SHP77 (cell line): Measurements from ENCODE around the gene PRRX2.
"Not testable (repeated sequence)": the region's sequence is repeated elsewhere in the genome, so short reads cannot be mapped to it uniquely, and the experiment has no call there.

Experiments used
- DNase-seq, 2 experiments: peaks; one replicate each; lab custom pipeline; 2025; lab: John Stamatoyannopoulos, UW

Gene PRRX2

DNA sequence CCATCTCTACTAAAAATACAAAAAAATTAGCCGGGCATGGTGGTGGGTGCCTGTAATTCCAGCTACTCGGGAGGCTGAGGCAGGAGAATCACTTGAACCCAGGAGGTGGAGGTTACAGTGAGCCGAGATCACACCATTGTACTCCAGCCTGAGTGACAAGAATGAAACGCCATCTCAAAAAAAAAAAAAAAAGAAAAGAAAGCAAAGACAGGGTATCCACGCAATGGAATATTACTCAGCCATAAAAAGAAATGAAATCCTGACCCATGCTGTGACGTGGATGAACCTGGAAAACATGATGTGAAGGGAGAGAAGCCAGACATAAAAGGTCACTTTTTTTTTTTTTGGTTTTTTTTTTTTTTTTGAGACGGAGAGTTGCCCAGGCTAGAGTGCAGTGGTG lies 95.3 kb downstream of the PRRX2 start:
- DNase-seq, result not testable (repeated sequence)

- no peak for DNase-seq
Measured at GRCh38 chr9:129761293-129761900, 96.0 kb downstream of the PRRX2 start.

GRCh38 chr9:129761901-129762369 lies 96.5 kb downstream of the PRRX2 start:
- no peak for DNase-seq

DNA sequence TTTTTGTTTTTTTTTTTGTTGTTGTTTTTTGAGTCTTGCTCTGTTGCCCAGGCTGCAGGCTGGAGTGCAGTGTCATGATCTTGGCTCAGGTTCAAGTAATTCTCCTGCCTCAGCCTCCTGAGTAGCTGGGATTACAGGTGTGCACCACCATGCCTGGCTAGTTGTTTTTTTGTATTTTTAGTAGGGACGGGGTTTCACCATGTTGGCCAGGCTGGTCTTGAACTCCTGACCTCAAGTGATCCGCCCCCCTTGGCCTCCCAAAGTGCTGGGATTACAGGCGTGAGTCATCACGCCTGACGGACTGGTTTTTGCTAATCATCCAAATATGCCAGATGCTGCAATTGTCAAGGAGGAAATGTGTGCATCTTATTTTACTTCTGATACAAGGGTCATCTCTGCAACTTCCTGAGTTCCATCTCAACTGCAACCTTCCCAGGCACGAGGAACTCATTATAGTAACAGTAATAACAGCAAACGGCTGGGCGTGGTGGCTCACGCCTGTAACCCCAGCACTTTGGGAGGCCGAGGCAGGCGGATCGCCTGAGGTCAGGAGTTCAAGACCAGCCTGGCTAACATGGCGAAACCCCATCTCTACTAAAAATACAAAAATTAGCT lies 97.0 kb downstream of the PRRX2 start:
- not testable (repeated sequence) for DNase-seq

DNA sequence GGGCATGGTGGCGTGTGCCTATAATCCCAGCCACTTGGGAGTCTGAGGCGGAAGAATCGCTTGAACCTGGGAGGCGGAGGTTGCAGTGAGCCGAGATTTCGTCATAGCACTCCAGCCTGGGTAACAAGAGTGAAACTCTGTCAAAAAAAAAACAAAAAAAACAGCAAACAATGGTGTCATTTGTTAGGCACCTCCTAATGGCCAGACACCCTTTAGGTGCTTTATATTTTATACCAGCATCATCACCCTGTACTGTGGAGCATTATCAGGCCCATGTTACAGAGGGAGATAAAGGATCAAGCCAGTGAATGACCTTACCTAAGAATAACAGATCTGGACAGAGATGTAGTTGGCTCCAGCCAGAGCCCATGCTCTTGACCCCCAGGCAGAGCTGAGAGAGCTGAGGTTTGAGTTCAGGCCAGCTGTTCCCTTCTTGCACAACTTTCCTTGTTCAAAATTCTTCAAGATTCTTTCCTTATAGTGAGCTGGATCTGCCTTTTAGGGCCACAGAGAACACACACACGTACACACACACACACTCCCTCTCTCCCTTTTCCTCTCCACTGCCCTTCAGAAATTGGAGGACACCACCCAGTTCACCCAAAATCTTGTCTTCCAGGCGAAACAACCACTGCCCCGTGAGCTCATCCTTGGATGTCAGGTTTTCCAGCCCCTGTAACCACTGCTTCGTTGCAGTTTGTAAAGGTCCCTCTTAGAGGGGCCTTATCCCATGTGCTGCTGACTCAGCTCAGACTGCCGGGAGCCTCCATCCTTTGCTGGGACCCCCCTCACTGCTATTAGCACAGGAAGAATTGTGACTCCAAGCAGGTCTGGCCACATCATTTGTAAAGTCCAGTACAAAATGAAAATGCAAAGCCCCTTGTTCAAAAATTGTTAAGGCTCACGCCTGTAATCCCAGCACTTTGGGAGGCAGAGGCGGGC lies 97.8 kb downstream of the PRRX2 start:
- DNase-seq, result no peak

DNA sequence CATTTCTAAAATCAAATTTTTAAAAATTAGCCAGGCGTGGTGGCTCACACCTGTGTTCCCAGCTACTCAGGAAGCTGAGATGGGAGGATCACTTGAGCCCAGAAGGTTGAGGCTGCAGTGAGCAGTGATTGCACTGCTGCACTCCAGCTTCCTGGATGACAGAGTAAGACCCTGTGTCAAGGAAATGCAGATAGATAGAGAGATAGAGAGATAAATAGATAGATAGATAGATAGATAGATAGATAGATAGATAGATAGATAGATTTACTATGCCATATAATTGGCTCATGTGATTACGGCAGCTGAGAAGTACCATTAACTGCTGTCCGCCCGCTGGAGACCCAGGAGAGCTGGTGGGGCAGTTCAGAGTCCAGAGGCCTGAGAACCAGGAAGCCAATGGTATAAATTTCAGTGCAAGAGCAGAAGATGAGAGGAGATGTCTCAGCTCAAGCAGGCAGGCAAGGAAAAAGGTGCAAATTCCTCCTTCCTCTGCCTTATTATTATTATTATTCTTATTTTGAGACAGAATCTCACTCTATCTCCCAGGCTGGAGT lies 100.4 kb downstream of the PRRX2 start:
- no peak for DNase-seq

DNA sequence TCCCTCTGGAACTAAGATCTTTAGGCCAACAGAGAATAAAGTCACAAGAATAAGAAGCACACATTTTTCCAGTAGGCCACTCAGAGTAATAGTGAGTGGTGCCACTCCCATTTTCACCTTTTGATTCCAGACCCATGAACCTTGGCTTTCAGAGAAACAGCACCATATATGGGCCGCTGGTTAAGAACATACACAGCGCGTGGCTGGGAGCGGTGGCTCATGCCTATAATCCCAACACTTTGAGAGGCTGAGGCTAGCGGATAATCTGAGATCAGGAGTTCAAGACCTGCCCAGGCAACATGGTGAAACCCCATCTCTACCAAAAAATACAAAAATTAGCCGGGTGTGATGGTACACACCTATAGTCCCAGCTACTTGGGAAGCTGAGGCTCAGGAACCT lies 103.0 kb downstream of the PRRX2 start:
- DNase-seq, result no peak

DNA sequence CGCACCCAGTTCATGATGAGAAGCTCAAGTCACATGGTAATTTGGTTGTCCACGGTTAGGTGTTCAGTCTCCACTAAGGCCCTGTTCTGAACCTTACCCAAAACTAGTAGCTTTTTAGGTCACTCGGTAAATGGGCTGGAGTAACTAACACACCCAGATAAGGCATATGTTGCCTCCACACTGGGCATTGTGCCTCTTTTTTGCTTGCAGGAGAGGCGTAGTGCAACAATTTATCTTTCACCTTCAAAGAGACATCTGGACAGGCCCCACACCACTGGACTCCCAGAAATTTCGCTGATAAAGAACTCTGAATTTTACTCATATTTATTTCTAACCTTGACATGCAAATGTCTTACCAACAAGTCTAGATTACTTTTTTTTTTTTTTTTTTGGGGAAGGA lies 104.2 kb downstream of the PRRX2 start:
- DNase-seq, result no peak

DNA sequence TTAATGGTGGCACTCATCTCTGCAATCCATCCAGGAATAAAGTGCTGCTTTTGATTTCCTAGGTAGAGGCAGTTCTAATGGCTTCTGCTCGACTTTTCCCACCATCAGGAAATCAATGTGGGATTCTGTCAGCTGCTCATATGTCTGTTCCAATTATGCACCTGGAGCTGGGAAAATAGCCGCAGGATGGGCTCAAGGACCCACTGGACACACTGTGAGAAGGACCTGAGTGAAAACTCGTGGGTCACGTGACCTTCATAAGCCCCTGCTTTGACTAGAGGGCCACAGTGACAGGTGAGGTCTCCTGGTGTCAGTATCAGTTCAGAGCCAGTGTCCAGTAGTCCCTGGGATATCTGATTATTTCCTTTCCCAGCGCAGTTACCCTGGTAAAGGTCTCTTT lies 105.3 kb downstream of the PRRX2 start:
- no peak for DNase-seq
